ENCODE measurements around the gene FMNL1. TPM values are rescaled to one million over a fixed set of nuclear protein-coding genes. Genes with fewer than 3 reads are reported as not detected.
A peak's percentile ranks its signal among the peaks of the same experiment; 100 is the strongest.

The FMNL1 gene
- total RNA-seq, 1 donor: 202 TPM

DNA sequence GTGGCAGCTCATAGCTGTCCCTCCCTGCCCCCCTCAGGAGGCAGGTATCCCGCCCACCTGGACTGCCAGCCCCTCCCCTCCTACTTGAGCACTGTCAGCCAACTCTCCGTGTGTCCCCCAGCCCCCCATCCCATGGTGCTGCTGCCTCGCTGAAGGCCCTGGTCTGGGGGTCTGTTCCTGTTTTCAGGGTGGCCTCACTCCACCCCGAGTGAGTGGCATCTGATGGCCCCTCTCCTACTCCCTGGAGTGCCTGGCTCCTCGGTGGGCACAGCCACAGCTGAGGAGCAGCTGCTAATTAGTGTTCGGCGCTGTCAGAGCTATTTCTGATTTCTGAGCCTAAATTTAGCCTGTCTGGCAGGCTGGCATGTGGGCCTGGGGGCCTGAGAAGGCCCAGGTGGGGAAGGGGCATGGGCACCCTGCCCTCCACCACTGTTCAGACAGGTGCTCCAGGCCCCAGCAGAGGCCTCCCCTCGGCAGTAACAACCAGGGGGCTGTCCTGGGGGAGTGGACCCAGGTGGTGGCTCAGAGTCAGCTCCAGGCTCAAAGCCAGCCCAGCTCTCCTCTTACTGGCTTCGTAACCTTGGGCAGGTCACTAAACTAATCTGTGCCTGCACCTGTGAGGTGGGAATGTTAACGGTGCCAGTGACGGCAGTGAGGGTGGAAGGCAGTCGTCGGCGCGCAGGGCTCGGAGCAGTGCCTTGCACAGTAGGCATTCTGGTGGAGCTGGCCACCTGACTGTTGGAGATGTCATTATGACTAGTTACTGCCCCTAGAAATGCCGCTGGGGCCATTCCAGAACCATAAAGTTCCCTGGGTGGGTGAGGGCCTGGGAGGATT is 6.5 kb downstream of the FMNL1 start:
- H3K4me3 ChIP-seq (ENCODE audit: low read length): peak overlapping the region; percentile 40

DNA sequence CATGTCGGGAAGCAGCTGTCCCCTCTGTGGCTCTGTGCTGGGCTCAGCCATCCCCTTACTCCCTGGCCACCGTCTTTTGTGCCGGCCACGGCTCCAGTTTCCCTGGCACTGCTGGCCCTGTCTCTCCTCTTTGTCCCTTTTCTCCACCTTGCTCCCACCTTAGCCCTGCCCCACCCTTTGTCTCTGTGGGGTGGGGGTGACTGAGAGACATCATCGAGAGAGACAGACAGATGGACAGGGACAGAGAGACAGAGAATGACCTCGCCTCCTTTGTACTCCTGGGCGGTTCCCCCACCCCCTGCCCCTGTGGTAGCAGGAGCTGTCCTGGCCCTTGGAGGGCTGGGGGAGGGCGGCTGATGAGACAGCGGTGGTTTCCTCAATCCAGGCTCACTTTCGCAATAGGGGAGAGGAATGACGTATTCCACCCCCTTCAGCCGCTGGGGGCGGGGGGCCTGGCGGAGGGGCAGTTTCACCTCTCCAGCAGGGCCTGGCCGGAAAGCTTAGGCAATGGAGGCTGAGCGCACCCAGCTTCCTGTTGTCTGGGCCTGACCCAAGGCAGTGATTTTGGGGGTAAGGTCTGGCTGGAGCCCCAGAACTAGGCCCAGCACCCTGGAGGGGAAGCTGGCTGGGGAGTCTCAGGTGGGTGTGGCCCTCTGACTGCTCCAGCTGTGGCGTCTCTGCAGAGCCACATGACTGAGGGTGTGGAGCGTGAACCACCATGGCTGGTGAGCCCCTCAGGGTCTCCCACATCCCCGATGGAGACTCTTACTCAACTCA is 7.3 kb downstream of the FMNL1 start:
- Histone ChIP-seq H3K4me3 (ENCODE audit: low read length) (peak overlapping the region; percentile 40), H3K9me3 (ENCODE audit: low read depth, low read length) (no peaks in the 10 kb centered on the region), H3K4me1 (ENCODE audit: insufficient read depth, low read length) (peaks cover 97% of the 10 kb centered on the region), H3K27me3 (ENCODE audit: insufficient read depth, low read length) (no peaks in the 10 kb centered on the region)

More for the DNA sequence above, 6.5 kb downstream of the FMNL1 start:
- Histone ChIP-seq H3K4me1 (ENCODE audit: insufficient read depth, low read length) (peaks cover 92% of the 10 kb centered on the region), H3K9me3 (ENCODE audit: low read depth, low read length) (no peaks in the 10 kb centered on the region), H3K27me3 (ENCODE audit: insufficient read depth, low read length) (no peaks in the 10 kb centered on the region)

DNA sequence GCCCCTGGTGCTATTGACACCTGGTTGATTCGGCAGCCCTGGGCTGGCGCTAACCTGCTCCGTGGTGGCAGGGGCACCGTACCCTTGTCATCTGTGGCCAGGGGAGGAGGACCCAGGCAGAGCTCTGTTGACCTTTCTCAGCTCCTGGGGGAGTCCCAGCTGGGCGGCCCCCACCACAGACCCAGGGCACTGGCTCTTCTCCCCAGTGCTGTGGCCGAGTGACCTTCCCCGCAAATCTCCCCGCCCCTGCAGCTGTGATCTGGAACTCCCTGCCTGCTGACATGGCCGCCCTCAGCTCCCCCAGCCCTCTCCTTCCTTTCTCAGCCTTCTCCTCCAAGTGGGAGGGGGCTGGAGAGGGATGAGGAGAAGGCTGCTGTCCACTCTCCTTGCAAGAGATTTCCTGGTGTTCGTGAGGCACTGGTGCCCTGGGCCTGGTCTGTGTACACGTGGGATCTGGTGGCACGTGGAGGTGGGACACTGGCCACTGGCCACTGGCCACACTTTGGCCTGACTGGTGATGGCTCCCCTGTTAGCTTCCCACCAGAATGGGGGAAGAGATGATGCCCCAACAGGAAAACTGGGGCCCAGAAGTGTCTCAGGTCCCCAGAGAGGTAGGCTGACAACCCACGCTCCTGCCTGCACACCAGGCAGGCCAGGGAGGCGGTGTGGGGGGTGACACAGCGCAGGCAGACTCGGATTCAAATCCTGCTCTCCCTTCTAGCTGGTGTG is 8.2 kb downstream of the FMNL1 start:
- H3K4me3 ChIP-seq (ENCODE audit: low read length): no peak overlapping the region

DNA sequence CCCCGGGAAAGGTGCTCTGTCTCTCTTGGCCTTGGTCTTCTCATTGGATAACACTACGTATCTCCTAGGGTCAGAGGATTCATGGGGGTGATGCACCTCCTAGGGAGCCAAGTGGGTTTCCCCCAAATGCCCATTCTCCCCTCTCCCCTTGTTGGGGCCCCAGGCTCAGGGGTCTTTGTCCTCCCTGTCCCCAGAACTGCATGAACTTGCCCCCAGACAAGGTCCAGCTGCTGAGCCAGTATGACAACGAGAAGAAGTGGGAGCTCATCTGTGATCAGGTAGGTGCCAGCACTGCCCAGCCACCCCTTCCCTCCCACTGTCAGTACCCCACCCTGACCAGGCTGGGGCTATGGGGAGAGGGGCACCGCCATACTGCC is 8.7 kb downstream of the FMNL1 start:
- H3K9me3 ChIP-seq (ENCODE audit: low read depth, low read length): no peaks in the 10 kb centered on the region
- H3K4me3 ChIP-seq (ENCODE audit: low read length): no peak overlapping the region

More for the DNA sequence above, 8.2 kb downstream of the FMNL1 start:
- no peaks in the 10 kb centered on the region for H3K9me3 ChIP-seq (ENCODE audit: low read depth, low read length)
- H3K4me1 ChIP-seq (ENCODE audit: insufficient read depth, low read length): peaks cover 97% of the 10 kb centered on the region
- no peaks in the 10 kb centered on the region for H3K27me3 ChIP-seq (ENCODE audit: insufficient read depth, low read length)

DNA sequence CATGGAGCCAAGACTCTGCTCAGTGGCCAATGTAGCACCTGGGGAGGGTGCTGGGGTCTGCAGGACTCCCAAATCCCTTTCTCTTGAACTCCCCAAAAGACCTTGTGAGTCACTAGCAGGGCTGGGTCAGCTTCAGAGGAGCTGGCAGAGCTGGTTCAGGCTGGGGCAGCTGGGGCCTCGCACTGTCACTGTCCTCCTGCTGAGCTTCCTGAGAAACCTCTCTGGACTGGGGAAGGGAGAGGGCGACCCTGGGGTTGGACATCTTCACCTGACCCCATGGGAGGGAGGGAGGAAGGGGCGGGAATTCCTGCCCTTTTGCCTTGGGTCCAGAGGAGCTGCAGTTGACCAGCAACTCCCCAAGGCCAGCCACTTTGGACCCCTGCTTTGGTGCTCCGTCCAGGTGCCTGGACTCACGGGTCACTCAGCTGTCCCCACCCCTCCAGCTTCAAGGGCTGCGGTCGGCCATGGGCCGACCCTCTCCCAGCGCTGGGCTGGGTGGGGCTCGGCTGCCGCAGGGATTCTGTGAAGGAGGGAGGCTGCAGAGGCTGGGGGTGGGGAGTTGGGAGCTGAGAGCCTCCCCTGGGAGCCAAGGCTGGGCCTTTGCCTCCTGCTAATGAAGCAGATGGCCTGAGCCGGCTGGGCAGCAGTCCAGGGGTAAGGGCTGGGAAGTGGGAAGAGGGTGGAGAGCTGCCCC is 9.2 kb downstream of the FMNL1 start:
- no peaks in the 10 kb centered on the region for H3K9me3 ChIP-seq (ENCODE audit: low read depth, low read length)
- H3K27me3 ChIP-seq (ENCODE audit: insufficient read depth, low read length): no peaks in the 10 kb centered on the region
- no peak overlapping the region for H3K4me3 ChIP-seq (ENCODE audit: low read length)
- peaks cover 97% of the 10 kb centered on the region for H3K4me1 ChIP-seq (ENCODE audit: insufficient read depth, low read length)

More for the DNA sequence above, 8.7 kb downstream of the FMNL1 start:
- Histone ChIP-seq H3K4me1 (ENCODE audit: insufficient read depth, low read length) (peaks cover 97% of the 10 kb centered on the region), H3K27me3 (ENCODE audit: insufficient read depth, low read length) (no peaks in the 10 kb centered on the region)

DNA sequence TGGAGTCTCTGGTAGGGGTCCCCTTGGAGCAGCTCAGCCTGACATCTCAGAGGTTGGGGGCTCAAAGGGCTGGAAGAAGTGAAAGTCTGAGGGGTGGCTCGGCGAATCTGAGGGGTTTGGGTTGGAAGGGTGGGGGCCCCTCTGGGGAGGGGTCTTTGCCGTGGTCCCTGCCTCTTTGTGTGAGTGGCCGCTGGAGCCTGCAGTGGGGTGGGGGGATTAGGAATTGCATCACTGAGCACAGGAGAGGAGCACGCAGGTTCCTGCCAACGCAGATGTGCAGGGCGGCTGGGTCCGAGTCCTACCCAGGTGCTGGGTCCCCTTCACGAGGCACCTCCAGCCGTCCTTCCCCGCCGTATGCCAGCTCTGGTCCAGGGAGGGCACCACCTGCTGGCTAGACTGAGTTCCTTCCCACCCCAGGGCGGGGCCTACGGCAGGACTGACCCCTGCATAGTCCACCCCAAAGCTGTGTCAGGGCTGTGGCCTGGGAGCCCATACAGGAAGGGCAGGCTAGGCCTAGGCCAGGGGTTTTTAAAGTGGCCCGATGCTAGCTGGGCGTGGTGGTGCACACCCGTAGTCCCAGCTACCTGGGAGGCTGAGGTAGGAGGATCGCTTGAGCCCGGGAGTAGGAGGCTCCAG is 9.9 kb downstream of the FMNL1 start:
- no peak overlapping the region for H3K4me3 ChIP-seq (ENCODE audit: low read length)

DNA sequence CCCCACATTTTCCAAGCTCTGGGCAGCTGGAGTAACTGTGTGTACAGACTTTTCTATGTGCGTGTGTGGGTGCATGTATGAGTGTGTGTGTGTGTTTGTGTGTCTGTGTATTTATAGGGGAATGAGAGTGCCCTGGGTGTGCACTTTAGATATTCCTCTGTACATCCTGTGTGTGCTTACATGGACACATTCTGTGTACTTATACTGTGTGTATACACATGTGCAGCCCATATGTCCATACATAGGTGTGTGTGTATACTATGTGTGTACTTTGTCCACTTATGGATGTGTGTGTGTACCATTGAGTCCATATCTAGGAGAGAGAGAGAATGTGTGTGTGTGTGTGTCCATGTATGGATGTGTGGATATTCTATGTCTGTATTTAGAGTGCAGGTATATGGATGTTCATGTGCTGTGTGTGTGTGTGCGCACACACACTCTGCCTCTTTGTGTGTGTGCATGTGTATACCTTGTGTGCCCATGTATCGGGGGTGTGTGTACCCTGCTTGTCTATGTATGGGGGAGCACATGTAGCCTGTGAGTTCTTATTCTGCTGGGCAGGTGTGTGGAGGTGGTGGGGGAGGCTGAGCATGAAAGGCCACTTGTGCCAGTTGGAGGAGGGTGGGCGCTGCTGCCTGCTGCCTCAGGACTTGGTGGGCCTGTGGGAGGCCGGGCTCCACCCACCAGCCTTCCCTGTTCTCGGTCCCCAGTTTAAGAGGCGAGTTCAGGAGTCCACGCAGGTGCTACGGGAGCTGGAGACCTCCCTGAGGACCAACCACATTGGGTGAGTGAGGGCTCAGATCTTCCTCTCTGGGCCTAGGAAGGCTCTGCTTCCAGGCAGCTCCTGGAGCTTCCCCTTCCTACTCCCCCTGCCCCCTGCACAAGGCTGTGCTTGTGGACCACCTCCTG is 11.1 kb downstream of the FMNL1 start:
- Histone ChIP-seq H3K4me3 (ENCODE audit: low read length) (no peak overlapping the region), H3K4me1 (ENCODE audit: insufficient read depth, low read length) (peaks cover 88% of the 10 kb centered on the region), H3K9me3 (ENCODE audit: low read depth, low read length) (no peaks in the 10 kb centered on the region), H3K27me3 (ENCODE audit: insufficient read depth, low read length) (no peaks in the 10 kb centered on the region)

More for the DNA sequence above, 9.9 kb downstream of the FMNL1 start:
- H3K27me3 ChIP-seq (ENCODE audit: insufficient read depth, low read length): no peaks in the 10 kb centered on the region
- no peaks in the 10 kb centered on the region for H3K9me3 ChIP-seq (ENCODE audit: low read depth, low read length)
- peaks cover 99% of the 10 kb centered on the region for H3K4me1 ChIP-seq (ENCODE audit: insufficient read depth, low read length)

DNA sequence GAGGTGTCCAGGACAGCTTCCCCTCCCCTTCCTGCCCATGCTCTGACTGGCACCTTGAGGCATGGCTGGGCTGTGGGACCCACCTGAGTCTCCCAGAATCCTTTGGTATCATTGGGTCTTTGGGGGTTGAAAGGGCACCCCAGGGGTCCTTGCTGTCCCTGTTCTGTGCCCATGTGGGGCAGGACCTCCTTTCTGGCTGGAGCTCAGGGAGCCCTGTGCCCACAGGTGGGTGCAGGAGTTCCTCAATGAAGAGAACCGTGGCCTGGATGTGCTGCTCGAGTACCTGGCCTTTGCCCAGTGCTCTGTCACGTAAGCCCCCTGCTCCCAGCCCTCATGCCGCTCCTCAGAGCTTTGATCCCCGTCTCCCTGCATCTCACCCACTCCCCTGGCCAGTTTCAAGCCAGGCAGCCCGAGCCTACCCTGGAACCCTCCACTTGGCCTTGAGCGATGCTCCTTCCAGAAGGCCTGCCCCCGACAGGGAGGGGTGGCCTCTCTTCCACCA is 11.8 kb downstream of the FMNL1 start:
- Histone ChIP-seq H3K9me3 (ENCODE audit: low read depth, low read length) (no peaks in the 10 kb centered on the region), H3K4me3 (ENCODE audit: low read length) (no peak overlapping the region), H3K4me1 (ENCODE audit: insufficient read depth, low read length) (peaks cover 81% of the 10 kb centered on the region), H3K27me3 (ENCODE audit: insufficient read depth, low read length) (no peaks in the 10 kb centered on the region)

DNA sequence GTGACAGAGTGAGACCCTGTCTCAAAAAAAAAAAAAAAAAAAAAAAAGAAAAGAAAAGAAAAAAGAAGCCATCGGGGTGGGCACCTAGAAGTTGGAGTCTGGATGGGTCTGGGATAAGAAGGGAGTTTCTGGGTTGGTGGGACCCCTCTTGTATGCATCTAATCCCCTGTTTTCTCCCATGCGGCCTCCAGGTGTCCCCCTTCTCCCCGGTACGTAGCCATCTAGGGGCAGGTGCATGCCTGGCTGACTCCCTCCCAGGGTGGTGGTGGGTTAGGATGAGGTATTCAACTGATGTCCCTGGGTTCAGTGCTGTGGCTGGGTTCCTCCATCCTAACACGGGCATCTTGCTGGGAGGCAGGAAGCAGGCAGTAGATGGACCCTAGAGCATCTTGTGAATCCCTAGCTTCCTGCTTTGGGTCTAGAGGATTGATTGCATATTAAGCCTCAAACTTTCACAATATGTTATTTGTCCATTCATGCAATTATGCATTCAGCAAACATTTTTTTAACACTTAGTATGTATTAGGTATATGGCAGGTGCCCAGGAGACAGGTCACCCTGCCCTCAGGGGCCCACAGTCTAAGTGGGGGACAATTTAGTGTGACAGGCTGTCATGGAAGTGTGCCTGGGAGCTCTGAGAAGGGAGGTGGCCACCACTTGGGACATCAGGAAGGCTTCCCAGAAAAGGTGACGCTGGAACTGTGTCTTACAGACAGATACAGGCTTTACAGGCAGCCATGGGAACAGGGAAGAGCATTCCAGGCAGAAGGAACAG is 13.1 kb downstream of the FMNL1 start:
- H3K27me3 ChIP-seq (ENCODE audit: insufficient read depth, low read length): no peaks in the 10 kb centered on the region
- H3K4me3 ChIP-seq (ENCODE audit: low read length): no peak overlapping the region
- no peaks in the 10 kb centered on the region for H3K9me3 ChIP-seq (ENCODE audit: low read depth, low read length)
- H3K4me1 ChIP-seq (ENCODE audit: insufficient read depth, low read length): peaks cover 67% of the 10 kb centered on the region

DNA sequence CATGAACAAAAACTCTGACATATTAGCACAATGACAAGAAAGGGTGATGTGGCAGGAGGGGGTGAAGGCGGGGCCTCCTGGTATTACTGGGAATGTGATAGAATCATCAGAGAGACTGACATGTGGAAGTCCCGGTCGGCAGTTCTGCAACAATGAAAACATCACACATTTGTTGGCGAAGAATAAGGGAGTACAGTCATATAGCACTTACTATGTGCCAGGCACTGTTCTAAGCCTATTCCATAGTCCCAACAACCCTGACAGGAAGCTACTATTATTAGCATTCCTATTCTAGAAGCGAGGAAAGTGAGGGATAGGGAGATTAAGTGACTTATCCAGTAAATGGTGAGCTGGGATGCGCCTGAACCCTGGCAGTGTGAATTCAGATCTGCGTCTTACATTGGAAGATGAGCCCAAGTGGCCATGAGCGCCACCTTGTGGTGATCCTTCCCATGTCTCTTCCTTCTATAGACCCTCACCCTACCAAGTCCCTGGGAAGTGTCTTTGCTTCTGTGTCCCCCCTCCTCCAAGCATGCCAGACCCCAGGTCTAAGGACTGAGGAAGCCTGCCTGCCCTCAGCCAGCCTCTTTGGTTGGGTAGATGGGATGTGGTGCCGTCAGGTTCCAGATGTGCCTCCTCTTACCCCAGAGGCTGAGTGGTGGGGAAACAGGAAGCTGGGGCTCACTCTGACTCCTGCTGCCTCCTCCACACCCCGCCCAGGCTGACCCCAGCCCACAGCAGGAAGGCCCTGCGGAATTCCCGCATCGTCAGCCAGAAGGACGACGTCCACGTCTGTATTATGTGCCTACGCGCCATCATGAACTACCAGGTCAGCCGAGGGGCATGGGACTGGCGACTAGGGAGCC is 14.0 kb downstream of the FMNL1 start:
- Histone ChIP-seq H3K9me3 (ENCODE audit: low read depth, low read length) (no peaks in the 10 kb centered on the region), H3K4me3 (ENCODE audit: low read length) (no peak overlapping the region), H3K4me1 (ENCODE audit: insufficient read depth, low read length) (peaks cover 59% of the 10 kb centered on the region), H3K27me3 (ENCODE audit: insufficient read depth, low read length) (no peaks in the 10 kb centered on the region)

DNA sequence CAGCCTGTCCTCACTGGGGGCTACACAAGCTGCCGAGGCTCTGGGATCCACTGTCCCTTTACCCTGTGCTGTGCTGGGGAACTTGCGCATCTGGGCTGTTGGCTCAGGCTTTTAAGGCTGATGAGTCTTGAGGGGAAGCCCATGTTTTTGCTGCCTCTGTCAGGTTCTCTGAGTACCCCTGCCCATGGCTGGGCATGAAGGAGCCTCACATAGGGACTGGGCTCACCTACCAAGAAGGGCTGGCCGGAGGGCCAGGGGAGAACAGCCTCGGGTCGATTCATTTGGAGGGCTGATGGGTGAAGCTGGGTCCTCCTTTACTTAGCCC is 14.6 kb downstream of the FMNL1 start:
- peaks cover 53% of the 10 kb centered on the region for H3K4me1 ChIP-seq (ENCODE audit: insufficient read depth, low read length)
- no peak overlapping the region for H3K4me3 ChIP-seq (ENCODE audit: low read length)
- H3K27me3 ChIP-seq (ENCODE audit: insufficient read depth, low read length): no peaks in the 10 kb centered on the region
- H3K9me3 ChIP-seq (ENCODE audit: low read depth, low read length): no peaks in the 10 kb centered on the region

DNA sequence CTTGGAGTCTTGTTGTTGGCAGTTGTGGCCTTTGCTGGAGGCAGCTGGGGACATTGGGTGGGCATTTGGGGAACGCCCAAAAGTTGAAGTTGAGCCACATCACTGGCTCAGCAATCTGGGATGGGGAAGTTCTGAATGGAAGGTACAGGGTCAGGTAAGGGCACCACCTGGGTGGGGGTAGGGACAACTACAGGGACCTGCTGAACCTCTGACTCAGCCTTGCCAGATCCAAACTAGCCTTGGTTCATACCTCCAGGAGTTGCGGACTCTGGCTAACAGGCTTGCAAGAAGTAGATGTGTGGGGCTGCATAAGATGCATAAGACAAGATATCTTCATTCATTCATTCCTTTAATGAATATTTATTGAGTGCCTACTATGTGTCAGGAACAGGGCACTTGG is 16.0 kb downstream of the FMNL1 start:
- Histone ChIP-seq H3K27me3 (ENCODE audit: insufficient read depth, low read length) (no peaks in the 10 kb centered on the region), H3K4me3 (ENCODE audit: low read length) (no peak overlapping the region), H3K9me3 (ENCODE audit: low read depth, low read length) (no peaks in the 10 kb centered on the region), H3K4me1 (ENCODE audit: insufficient read depth, low read length) (peaks cover 40% of the 10 kb centered on the region)

All from mononuclear cell (primary cell).